Left ventricle myocardium inferior (tissue), 1 donor: ENCODE data around the gene CTBP2. TPM values are rescaled to one million over a fixed set of nuclear protein-coding genes. Genes with fewer than 3 reads are reported as not detected.

Experiments
- DNase-seq: peaks from one replicate; pipeline ENCODE4 v3.0.0-alpha.2; 2020
- H3K27ac ChIP-seq: fragments of 200-600 bp; replicated peaks from 2 replicates; pipeline ENCODE4 v1.8.0; 2021
- H3K27me3 ChIP-seq: fragments of 200-600 bp; 2 replicates; pipeline ENCODE4 v1.8.0; 2021; ENCODE audit warnings: low read depth
- H3K36me3 ChIP-seq: fragments of 200-600 bp; 2 replicates; pipeline ENCODE4 v1.8.0; 2021
- H3K4me1 ChIP-seq: fragments of 200-600 bp; 2 replicates; pipeline ENCODE4 v1.8.0; 2021
- H3K4me3 ChIP-seq: fragments of 200-600 bp; 2 replicates; pipeline ENCODE4 v1.8.0; 2021; ENCODE audit warnings: mild to moderate bottlenecking, moderate library complexity
- H3K9me3 ChIP-seq: fragments of 200-600 bp; replicated peaks from 2 replicates; pipeline ENCODE4 v1.8.0; 2021
- CTCF ChIP-seq: fragments of 200-600 bp; IDR thresholded peaks from 2 replicates; pipeline ENCODE4 v1.8.0; 2021; ENCODE audit warnings: antibody characterized with exemption, mild to moderate bottlenecking, borderline replicate concordance
- intact Hi-C: fragments of 100-400 bp; cut with micrococcal nuclease; formaldehyde crosslinking; loops from one replicate; pipeline ENCODE4 v1.11.0; 2022
- total RNA-seq: library from RNA; stranded (reverse); fragmentation: NEBNext Ultra II Directional; extraction: Animal tissue kit (Norgen Biotek cat#: 25700); gene quantifications from one replicate; pipeline ENCODE4 v1.2.1, GENCODE V29; 2021
- donor health status: DM: no; HTN: yes; CAD: no; lungs with severe emphysema.

Gene CTBP2
- total RNA-seq, 1 donor from 2014 or later, result 29.1 TPM

GRCh38 chr10:125002423-125003145 lies 157.8 kb downstream of the CTBP2 start:
- intact Hi-C loops, result no loop called here
- Histone ChIP-seq H3K36me3 (peaks cover 28% of the 10 kb centered on the region), H3K27me3 (no peaks in the 10 kb centered on the region), H3K4me3 (no peak overlapping the region), H3K9me3 (no peaks in the 10 kb centered on the region), H3K4me1 (peaks cover 88% of the 10 kb centered on the region), H3K27ac (peak overlapping the region; percentile 74)
- peak; percentile 13 for DNase-seq
- no peak for TF ChIP-seq CTCF

GRCh38 chr10:125002047-125002422 lies 158.3 kb downstream of the CTBP2 start:
- H3K27me3 ChIP-seq, result no peaks in the 10 kb centered on the region
- peak overlapping the region; percentile 74 for H3K27ac ChIP-seq
- intact Hi-C loops, result no loop called here
- no peaks in the 10 kb centered on the region for H3K9me3 ChIP-seq
- peaks cover 82% of the 10 kb centered on the region for H3K4me1 ChIP-seq
- H3K4me3 ChIP-seq, result no peak overlapping the region
- no peak for TF ChIP-seq CTCF
- peaks cover 34% of the 10 kb centered on the region for H3K36me3 ChIP-seq
- peak; percentile 12 for DNase-seq

GRCh38 chr10:125001313-125002046 lies 158.9 kb downstream of the CTBP2 start:
- no peaks in the 10 kb centered on the region for H3K9me3 ChIP-seq
- H3K4me3 ChIP-seq, result no peak overlapping the region
- TF ChIP-seq CTCF, result no peak
- H3K36me3 ChIP-seq, result peaks cover 39% of the 10 kb centered on the region
- H3K4me1 ChIP-seq, result peaks cover 77% of the 10 kb centered on the region
- peak overlapping the region; percentile 74 for H3K27ac ChIP-seq
- intact Hi-C loops, result no loop called here
- peak; percentile 14 for DNase-seq
- no peaks in the 10 kb centered on the region for H3K27me3 ChIP-seq

GRCh38 chr10:125000366-125001312 lies 159.7 kb downstream of the CTBP2 start:
- peaks cover 47% of the 10 kb centered on the region for H3K36me3 ChIP-seq
- H3K4me1 ChIP-seq, result peaks cover 70% of the 10 kb centered on the region
- H3K9me3 ChIP-seq, result no peaks in the 10 kb centered on the region
- no peaks in the 10 kb centered on the region for H3K27me3 ChIP-seq
- intact Hi-C loops, result no loop called here
- peak overlapping the region; percentile 74 for H3K27ac ChIP-seq
- DNase-seq, result peak; percentile 16
- H3K4me3 ChIP-seq, result no peak overlapping the region
- TF ChIP-seq CTCF, result peak; percentile 38
